GM12865 (cell line): ENCODE results near the gene NDUFA13.

Source experiments
- DNase-seq: peaks from one replicate; pipeline ENCODE4 v3.0.0; 2010; ENCODE audit warnings: low read depth
- H3K4me3 ChIP-seq: 2 replicates; pipeline ENCODE4 v1.5.1; 2011; ENCODE audit warnings: mild to moderate bottlenecking, low read depth, low read length, control low read depth
- TF ChIP-seq, protein P1 (sequence below): IDR thresholded peaks from 2 replicates; pipeline ENCODE4 v1.5.1; 2011; ENCODE audit warnings: low read length, control low read depth, low read depth, inconsistent platforms; ENCODE audit not compliant: insufficient read depth; ENCODE audit errors: missing control alignments

NDUFA13 gene

DNA sequence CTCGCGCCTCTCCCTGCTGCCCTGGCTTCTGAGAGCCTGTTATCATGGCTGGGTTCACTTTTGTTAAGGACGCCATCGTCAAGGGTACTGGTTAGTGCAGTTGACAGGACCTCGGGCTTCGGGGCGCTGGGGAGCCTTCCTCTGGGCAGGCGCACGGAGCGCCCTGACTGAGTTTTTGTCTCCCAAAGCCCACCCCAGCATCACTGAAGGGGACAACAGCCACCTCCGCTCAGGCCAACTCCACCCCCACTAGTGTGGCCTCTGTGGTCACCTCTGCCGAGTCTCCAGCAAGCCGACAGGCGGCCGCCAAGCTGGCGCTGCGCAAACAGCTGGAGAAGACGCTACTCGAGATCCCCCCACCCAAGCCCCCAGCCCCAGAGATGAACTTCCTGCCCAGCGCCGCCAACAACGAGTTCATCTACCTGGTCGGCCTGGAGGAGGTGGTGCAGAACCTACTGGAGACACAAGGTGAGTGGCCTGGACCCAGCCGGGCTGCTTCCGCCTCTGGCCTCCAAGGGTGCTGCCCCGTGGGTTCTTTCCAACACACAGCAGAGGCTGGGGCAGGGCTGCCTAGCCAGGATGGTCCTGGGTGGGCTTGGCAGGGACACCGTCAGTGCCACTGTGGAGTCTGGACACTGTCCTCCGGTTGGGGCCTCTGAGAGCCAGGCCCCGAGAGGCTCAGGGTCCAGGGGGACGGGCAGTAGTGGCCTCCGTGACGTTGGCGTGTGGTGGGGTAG, 17.6 kb upstream of the NDUFA13 start:
- H3K4me3 ChIP-seq: no peak overlapping the region
- TF ChIP-seq, protein P1, sequence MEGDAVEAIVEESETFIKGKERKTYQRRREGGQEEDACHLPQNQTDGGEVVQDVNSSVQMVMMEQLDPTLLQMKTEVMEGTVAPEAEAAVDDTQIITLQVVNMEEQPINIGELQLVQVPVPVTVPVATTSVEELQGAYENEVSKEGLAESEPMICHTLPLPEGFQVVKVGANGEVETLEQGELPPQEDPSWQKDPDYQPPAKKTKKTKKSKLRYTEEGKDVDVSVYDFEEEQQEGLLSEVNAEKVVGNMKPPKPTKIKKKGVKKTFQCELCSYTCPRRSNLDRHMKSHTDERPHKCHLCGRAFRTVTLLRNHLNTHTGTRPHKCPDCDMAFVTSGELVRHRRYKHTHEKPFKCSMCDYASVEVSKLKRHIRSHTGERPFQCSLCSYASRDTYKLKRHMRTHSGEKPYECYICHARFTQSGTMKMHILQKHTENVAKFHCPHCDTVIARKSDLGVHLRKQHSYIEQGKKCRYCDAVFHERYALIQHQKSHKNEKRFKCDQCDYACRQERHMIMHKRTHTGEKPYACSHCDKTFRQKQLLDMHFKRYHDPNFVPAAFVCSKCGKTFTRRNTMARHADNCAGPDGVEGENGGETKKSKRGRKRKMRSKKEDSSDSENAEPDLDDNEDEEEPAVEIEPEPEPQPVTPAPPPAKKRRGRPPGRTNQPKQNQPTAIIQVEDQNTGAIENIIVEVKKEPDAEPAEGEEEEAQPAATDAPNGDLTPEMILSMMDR: no peak
- DNase-seq: no peak

DNA sequence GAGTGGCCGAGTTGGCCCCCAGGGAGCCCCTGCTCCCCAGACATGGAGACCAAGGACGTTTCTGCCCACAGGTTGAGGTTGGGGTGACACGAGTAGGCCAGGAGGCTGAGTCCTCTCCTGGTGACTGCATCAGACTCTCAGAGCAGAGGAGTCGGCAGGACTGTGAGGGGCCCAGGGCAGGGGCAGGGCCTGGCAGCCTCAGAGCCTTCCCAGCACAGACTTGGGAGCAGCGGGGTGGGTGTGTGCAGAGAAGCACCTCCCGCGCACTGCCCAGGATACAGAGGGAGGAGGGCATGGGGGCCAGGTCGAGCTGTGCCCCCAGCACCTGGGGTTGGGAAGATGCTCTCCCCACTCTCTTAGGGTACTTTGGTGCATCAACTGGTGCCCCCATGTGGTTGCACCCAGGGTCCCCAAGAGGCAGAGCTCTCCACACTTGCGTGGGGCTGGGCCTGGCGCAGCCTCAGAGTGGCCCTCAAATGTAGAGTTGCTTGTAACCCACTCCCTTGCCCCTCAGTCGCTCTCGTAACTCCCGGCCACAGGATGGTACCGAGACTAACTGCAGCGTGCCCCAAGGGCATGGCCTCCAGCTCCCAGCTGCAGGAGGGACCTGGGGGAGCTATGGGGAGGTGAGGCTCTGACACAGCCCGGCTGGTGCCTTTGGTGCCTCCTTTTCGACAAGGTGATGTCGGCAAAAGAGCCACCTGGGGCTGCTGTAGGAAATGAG, 16.6 kb upstream of the NDUFA13 start:
- H3K4me3 ChIP-seq: no peak overlapping the region
- TF ChIP-seq, protein P1: no peak
- no peak for DNase-seq

DNA sequence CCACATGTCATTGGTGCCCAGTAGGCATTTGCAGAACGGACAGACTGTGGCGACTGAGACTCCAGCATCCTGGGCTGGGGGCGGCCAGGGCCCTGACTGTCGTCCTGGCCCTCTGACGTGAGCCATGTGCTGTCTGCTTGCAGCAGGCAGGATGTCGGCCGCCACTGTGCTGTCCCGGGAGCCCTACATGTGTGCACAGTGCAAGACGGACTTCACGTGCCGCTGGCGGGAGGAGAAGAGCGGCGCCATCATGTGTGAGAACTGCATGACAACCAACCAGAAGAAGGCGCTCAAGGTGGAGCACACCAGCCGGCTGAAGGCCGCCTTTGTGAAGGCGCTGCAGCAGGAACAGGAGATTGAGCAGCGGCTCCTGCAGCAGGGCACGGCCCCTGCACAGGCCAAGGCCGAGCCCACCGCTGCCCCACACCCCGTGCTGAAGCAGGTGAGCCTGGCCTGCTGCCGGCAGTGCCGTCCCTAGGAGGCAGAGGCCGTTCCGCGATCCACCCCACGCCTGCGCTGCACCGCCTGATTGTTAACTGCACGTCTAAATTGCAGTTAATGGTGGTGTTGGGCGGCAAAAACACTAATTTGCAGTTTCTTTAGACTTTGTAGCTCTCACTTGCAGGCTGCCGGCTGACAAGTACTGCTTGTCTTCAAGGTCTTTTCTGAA, 14.9 kb upstream of the NDUFA13 start:
- TF ChIP-seq, protein P1: no peak
- H3K4me3 ChIP-seq: no peak overlapping the region
- DNase-seq: no peak

DNA sequence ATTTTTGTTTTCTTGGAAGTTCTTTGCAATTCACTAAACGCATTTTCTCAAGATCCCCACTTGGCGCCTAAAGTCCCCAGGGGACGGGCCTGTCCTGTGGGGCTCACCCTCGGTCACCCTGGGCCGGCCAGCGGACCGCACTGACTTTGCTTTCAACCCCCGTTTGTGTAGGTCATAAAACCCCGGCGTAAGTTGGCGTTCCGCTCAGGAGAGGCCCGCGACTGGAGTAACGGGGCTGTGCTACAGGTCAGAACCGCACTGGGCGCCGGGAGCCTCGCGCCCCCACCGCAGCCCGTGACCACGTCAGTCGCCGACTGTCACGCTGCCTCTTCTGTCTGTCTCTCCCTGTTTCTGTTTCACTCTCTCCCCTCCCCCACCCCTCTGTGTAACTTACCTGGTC, 14.2 kb upstream of the NDUFA13 start:
- no peak overlapping the region for H3K4me3 ChIP-seq
- DNase-seq: no peak
- TF ChIP-seq, protein P1: no peak

DNA sequence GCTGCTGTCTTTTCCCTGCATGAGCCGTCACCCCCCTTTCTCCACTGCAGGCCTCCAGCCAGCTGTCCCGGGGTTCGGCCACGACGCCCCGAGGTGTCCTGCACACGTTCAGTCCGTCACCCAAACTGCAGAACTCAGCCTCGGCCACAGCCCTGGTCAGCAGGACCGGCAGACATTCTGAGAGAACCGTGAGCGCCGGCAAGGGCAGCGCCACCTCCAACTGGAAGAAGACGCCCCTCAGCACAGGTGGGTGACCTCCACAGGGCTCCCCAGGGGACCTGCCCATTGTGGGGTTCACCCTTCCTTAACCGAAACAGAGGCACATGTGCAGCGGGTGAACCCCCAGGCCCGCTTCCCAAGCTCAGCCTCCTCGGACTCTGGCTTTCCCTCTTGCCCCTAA, 13.7 kb upstream of the NDUFA13 start:
- TF ChIP-seq, protein P1: no peak

DNA sequence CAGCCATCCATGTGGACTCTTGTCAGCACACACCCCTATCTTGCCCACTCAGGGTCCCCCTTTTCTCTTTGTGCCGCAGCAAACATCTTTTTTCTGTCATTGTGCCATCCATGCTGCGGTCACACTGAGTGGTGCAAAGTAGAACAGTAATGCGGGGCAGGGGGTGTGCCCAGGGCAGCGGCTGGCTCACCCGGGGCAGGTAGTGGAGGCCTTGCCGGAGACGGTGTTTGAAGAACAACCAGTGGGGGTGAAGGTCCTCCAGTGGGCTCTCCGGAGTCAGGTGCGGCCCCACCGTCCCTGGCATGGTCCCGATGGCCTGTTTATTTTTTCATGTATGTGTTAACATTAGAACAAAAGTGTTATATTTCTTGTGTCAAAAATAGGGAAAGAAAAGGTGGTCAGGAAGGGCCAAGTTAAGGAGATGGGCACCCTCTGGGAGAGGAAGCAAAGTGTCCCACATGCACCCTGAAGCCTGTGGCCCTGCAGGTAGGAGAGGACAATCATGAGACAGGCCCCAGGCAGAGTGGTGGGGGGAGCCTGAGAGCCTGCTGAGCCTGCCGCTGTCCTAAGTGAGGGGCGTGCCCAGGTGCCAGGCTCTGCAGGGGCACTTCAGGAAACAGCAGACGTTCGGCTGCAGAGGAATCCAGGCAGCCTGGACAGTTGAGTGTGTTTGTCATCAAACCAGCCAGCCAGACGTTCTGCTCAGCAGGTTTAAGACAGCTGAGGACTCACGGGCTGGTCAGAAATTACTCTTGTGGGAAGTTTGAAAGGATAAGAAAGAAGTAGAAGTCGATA, 13.0 kb upstream of the NDUFA13 start:
- no peak for DNase-seq
- TF ChIP-seq, protein P1: no peak
- H3K4me3 ChIP-seq: no peak overlapping the region

More for the DNA sequence above, 13.7 kb upstream of the NDUFA13 start:
- H3K4me3 ChIP-seq: no peak overlapping the region
- DNase-seq: no peak
